ENCODE measurements around the gene GJB3.

The GJB3 gene

DNA sequence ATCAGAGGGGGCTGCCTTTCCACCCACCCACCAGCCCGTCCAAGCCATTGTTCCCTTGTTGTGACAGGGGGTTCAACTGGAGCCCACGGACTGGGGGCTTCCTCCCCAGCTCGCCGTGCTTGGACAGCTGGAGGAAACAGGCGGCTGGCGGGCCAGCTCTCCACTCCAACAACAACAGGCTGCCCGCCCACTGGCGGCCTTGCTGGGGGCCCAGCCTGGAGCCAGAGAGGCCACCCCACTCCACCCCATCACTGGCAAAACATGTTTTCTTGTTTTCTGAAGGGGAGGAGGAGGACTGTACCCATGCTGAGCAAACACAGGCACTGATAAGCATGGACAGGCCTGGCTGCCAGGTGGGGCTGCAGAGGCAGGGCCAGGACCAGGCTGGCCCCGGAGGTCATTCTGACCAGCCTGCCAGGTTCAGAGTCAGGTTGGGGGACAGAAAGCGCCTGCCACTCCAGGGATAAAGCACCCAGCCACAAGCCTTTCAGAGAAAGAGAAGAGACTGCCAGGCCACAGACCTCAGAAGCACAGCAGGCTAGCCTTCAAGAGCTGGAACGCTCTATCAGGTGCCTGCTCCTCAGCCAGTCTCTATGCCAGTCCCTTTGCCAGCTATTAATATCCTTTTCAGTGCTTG is 44.6 kb downstream of the GJB3 start:
- Histone ChIP-seq H2BK12ac (ENCODE audit: low read length) (no peak overlapping the region), H3K79me2 (ENCODE audit: control insufficient read depth, insufficient read depth, low read length, poor library complexity) (no peaks in the 10 kb centered on the region), H3K9me3 (ENCODE audit: insufficient read depth, low read depth, low read length) (no peaks in the 10 kb centered on the region), H3K4me1 (ENCODE audit: control insufficient read depth in 1 of 2, insufficient read depth in 2 of 2, low read length in 2 of 2) (peaks cover 8 to 10% of the 10 kb centered on the region in 2 experiments), H2AFZ (ENCODE audit: insufficient read depth, low read length, poor library complexity) (no peak overlapping the region), H3K79me1 (ENCODE audit: low read length) (peaks cover 1% of the 10 kb centered on the region), H3K36me3 (ENCODE audit: control insufficient read depth in 1 of 2, insufficient read depth in 2 of 2, low read length in 2 of 2) (no peaks in the 10 kb centered on the region), H3K4me3 (ENCODE audit: low read depth, low read length) (no peak overlapping the region), H2BK5ac (ENCODE audit: low read depth, low read length, poor library complexity) (no peak overlapping the region), H3K14ac (ENCODE audit: low read length) (no peak overlapping the region), H3K9ac (ENCODE audit: low read length) (no peak overlapping the region), H3K4me2 (ENCODE audit: low read length) (no peak overlapping the region), H3K18ac (ENCODE audit: low read length) (no peak overlapping the region), H3K4ac (ENCODE audit: low read depth, low read length) (no peak overlapping the region), H4K91ac (ENCODE audit: low read depth, low read length) (no peak overlapping the region), H2BK120ac (ENCODE audit: insufficient read depth, low read length, poor library complexity) (no peak overlapping the region), H3K23ac (ENCODE audit: low read length) (no peak overlapping the region), H2AK5ac (ENCODE audit: low read length) (no peak overlapping the region), H3K27ac (ENCODE audit: low read depth, low read length) (no peak overlapping the region), H4K8ac (ENCODE audit: low read depth, low read length) (no peak overlapping the region), H3K27me3 (ENCODE audit: insufficient read depth, low read length) (no peaks in the 10 kb centered on the region), H4K12ac (ENCODE audit: low read depth, low read length) (no peak overlapping the region)
- no CpG with 5 or more reads among the region's 11 CpGs for WGBS (ENCODE audit: extremely low coverage, insufficient coverage, insufficient read length)
- no peak for DNase-seq

DNA sequence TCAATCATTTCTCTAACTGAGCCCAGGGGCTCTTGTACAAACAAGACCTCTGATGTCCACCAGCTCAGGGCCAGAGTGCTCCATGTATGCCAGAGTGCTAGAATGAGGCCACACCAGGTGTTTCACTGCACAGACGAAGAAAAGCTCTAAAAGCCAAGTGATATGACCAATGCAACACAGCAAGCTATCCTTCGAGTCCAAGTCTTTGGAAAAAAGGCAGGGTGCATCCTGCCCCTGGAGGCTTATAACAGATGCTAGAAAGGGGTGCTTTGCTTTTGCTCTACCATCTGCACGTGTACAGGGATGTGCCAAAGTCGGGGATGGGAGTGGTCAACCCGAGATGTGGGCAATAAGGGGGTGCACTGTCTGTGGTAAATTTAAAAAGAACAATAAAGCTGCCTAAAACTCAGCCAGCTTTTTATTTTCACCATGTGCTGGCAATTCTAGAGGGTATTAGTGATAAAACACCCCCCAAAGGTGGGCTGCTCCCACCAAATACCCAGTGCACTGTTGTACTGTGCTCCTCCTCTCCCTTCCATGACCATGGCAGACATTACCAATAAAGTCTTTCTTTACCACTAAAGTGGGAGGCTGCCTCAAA is 46.4 kb downstream of the GJB3 start:
- Histone ChIP-seq H3K9me3 (ENCODE audit: insufficient read depth, low read depth, low read length) (no peaks in the 10 kb centered on the region), H3K4me2 (ENCODE audit: low read length) (no peak overlapping the region), H3K4me3 (ENCODE audit: low read depth, low read length) (no peak overlapping the region), H3K27me3 (ENCODE audit: insufficient read depth, low read length) (no peaks in the 10 kb centered on the region), H2BK5ac (ENCODE audit: low read depth, low read length, poor library complexity) (no peak overlapping the region), H3K9ac (ENCODE audit: low read length) (no peak overlapping the region), H3K36me3 (ENCODE audit: control insufficient read depth in 1 of 2, insufficient read depth in 2 of 2, low read length in 2 of 2) (no peaks in the 10 kb centered on the region), H4K12ac (ENCODE audit: low read depth, low read length) (no peak overlapping the region), H2AFZ (ENCODE audit: insufficient read depth, low read length, poor library complexity) (no peak overlapping the region), H3K79me2 (ENCODE audit: control insufficient read depth, insufficient read depth, low read length, poor library complexity) (no peaks in the 10 kb centered on the region), H3K14ac (ENCODE audit: low read length) (no peak overlapping the region), H2AK5ac (ENCODE audit: low read length) (no peak overlapping the region), H4K8ac (ENCODE audit: low read depth, low read length) (no peak overlapping the region), H3K27ac (ENCODE audit: low read depth, low read length) (no peak overlapping the region), H3K23ac (ENCODE audit: low read length) (no peak overlapping the region), H4K91ac (ENCODE audit: low read depth, low read length) (no peak overlapping the region), H2BK12ac (ENCODE audit: low read length) (no peak overlapping the region), H3K79me1 (ENCODE audit: low read length) (peaks cover 1% of the 10 kb centered on the region), H3K4ac (ENCODE audit: low read depth, low read length) (no peak overlapping the region), H3K4me1 (ENCODE audit: control insufficient read depth in 1 of 2, insufficient read depth in 2 of 2, low read length in 2 of 2) (peaks cover 8 to 10% of the 10 kb centered on the region in 2 experiments), H3K18ac (ENCODE audit: low read length) (no peak overlapping the region), H2BK120ac (ENCODE audit: insufficient read depth, low read length, poor library complexity) (no peak overlapping the region)
- no peak for DNase-seq
- WGBS (ENCODE audit: extremely low coverage, insufficient coverage, insufficient read length) = no CpG with 5 or more reads among the region's 5 CpGs

DNA sequence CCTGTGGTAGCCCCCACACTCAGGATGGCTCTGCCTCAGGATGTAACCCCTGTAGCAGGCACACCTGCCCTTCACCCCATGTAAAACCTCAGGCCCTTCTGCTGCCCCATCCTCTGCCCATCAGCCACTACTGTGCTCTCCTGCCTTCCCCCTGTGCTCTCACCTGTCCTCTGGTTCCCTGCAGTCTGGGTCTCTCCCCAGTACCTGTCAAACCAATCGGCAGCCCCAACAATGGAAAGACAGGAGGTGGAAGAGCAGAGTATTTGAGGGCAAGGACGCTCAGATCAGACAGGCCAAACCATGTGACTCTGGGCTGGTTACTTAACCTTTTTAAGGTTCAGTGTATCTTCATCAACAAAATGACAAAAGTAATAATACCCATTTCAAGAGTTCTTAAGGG is 47.6 kb downstream of the GJB3 start:
- Histone ChIP-seq H2AFZ (ENCODE audit: insufficient read depth, low read length, poor library complexity) (no peak overlapping the region), H4K91ac (ENCODE audit: low read depth, low read length) (no peak overlapping the region), H3K4me2 (ENCODE audit: low read length) (no peak overlapping the region), H2BK5ac (ENCODE audit: low read depth, low read length, poor library complexity) (no peak overlapping the region), H3K18ac (ENCODE audit: low read length) (no peak overlapping the region), H3K36me3 (ENCODE audit: control insufficient read depth in 1 of 2, insufficient read depth in 2 of 2, low read length in 2 of 2) (no peaks in the 10 kb centered on the region), H4K12ac (ENCODE audit: low read depth, low read length) (no peak overlapping the region), H3K9ac (ENCODE audit: low read length) (no peak overlapping the region), H3K23ac (ENCODE audit: low read length) (no peak overlapping the region), H3K14ac (ENCODE audit: low read length) (no peak overlapping the region), H3K79me2 (ENCODE audit: control insufficient read depth, insufficient read depth, low read length, poor library complexity) (no peaks in the 10 kb centered on the region), H3K9me3 (ENCODE audit: insufficient read depth, low read depth, low read length) (no peaks in the 10 kb centered on the region), H2BK120ac (ENCODE audit: insufficient read depth, low read length, poor library complexity) (no peak overlapping the region), H3K27me3 (ENCODE audit: insufficient read depth, low read length) (no peaks in the 10 kb centered on the region), H4K8ac (ENCODE audit: low read depth, low read length) (no peak overlapping the region), H3K4me3 (ENCODE audit: low read depth, low read length) (no peak overlapping the region), H3K4ac (ENCODE audit: low read depth, low read length) (no peak overlapping the region), H3K4me1 (ENCODE audit: control insufficient read depth in 1 of 2, insufficient read depth in 2 of 2, low read length in 2 of 2) (peaks cover 8 to 10% of the 10 kb centered on the region in 2 experiments), H3K79me1 (ENCODE audit: low read length) (peaks cover 1% of the 10 kb centered on the region), H2BK12ac (ENCODE audit: low read length) (no peak overlapping the region), H2AK5ac (ENCODE audit: low read length) (no peak overlapping the region), H3K27ac (ENCODE audit: low read depth, low read length) (no peak overlapping the region)
- DNase-seq = no peak
- no CpG with 5 or more reads among the region's 2 CpGs for WGBS (ENCODE audit: extremely low coverage, insufficient coverage, insufficient read length)

DNA sequence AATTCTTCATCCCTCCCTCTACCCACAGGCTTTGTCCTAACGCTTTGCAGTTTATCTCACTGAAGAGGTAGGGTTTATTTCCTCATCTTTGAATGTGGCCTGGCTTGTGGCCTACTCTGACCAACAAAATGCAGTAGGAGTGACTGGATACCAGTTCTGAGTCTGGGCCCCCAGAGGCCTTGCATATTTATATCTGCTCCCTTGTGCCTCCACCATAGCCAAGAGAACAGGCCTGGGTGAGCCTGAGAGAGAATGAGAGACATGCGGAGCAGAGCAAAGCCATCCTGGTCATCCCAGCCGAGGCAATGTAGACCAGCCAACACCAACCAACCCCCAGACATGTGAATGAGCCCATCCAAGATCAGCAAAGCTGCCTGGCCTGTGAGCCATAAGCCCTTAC is 48.2 kb downstream of the GJB3 start:
- WGBS (ENCODE audit: extremely low coverage, insufficient coverage, insufficient read length) = no CpG with 5 or more reads among the region's 3 CpGs
- peaks cover 1% of the 10 kb centered on the region for H3K79me1 ChIP-seq (ENCODE audit: low read length)
- H4K12ac ChIP-seq (ENCODE audit: low read depth, low read length) = no peak overlapping the region
- H2AK5ac ChIP-seq (ENCODE audit: low read length) = no peak overlapping the region
- no peak overlapping the region for H3K4me2 ChIP-seq (ENCODE audit: low read length)
- H3K4me1 ChIP-seq (ENCODE audit: control insufficient read depth in 1 of 2, insufficient read depth in 2 of 2, low read length in 2 of 2) = peaks cover 8 to 10% of the 10 kb centered on the region in 2 experiments
- H4K91ac ChIP-seq (ENCODE audit: low read depth, low read length) = no peak overlapping the region
- no peak overlapping the region for H4K8ac ChIP-seq (ENCODE audit: low read depth, low read length)
- H3K9me3 ChIP-seq (ENCODE audit: insufficient read depth, low read depth, low read length) = no peaks in the 10 kb centered on the region
- H2BK120ac ChIP-seq (ENCODE audit: insufficient read depth, low read length, poor library complexity) = no peak overlapping the region
- H3K27ac ChIP-seq (ENCODE audit: low read depth, low read length) = no peak overlapping the region
- no peak overlapping the region for H3K18ac ChIP-seq (ENCODE audit: low read length)
- H3K4me3 ChIP-seq (ENCODE audit: low read depth, low read length) = no peak overlapping the region
- H3K9ac ChIP-seq (ENCODE audit: low read length) = no peak overlapping the region
- H3K23ac ChIP-seq (ENCODE audit: low read length) = no peak overlapping the region
- H3K36me3 ChIP-seq (ENCODE audit: control insufficient read depth in 1 of 2, insufficient read depth in 2 of 2, low read length in 2 of 2) = no peaks in the 10 kb centered on the region
- no peaks in the 10 kb centered on the region for H3K27me3 ChIP-seq (ENCODE audit: insufficient read depth, low read length)
- DNase-seq = no peak
- H3K4ac ChIP-seq (ENCODE audit: low read depth, low read length) = no peak overlapping the region
- H2AFZ ChIP-seq (ENCODE audit: insufficient read depth, low read length, poor library complexity) = no peak overlapping the region
- no peak overlapping the region for H3K14ac ChIP-seq (ENCODE audit: low read length)
- no peak overlapping the region for H2BK12ac ChIP-seq (ENCODE audit: low read length)
- no peak overlapping the region for H2BK5ac ChIP-seq (ENCODE audit: low read depth, low read length, poor library complexity)
- H3K79me2 ChIP-seq (ENCODE audit: control insufficient read depth, insufficient read depth, low read length, poor library complexity) = no peaks in the 10 kb centered on the region

Data from trophoblast cell (in vitro differentiated cells and primary cell).